Activated naive CD4-positive, alpha-beta T cell treated with anti-CD3 and anti-CD28 coated beads, Interleukin-2, amount 50 U/mL, for 24 hours (primary cell): Measurements from ENCODE around the gene RAB25.

Experiments used
- H3K27ac Mint-ChIP-seq: one replicate; pipeline ENCODE4 v1.8.0; 2021; ENCODE audit warnings: mild to moderate bottlenecking, mixed read lengths
- H3K27me3 Mint-ChIP-seq: one replicate; pipeline ENCODE4 v1.8.0; 2021; ENCODE audit warnings: mixed read lengths
- H3K36me3 Mint-ChIP-seq: one replicate; pipeline ENCODE4 v1.8.0; 2021; ENCODE audit warnings: mixed read lengths
- H3K4me1 Mint-ChIP-seq: one replicate; pipeline ENCODE4 v1.8.0; 2021; ENCODE audit warnings: mixed read lengths
- H3K4me3 Mint-ChIP-seq: one replicate; pipeline ENCODE4 v1.8.0; 2021; ENCODE audit warnings: mild to moderate bottlenecking, mixed read lengths
- H3K9me3 Mint-ChIP-seq: one replicate; pipeline ENCODE4 v1.8.0; 2021; ENCODE audit warnings: mixed read lengths

The RAB25 gene

GRCh38 chr1:156051011-156051725 lies 9.8 kb upstream of the RAB25 start:
- Mint-ChIP-seq H3K27me3 (no peaks in the 10 kb centered on the region), H3K4me1 (peaks cover 29% of the 10 kb centered on the region), H3K4me3 (peak overlapping the region; percentile 36), H3K9me3 (no peaks in the 10 kb centered on the region), H3K27ac (no peak overlapping the region), H3K36me3 (peaks cover 6% of the 10 kb centered on the region)

- H3K4me3 Mint-ChIP-seq: peak overlapping the region; percentile 90
- peak overlapping the region; percentile 85 for H3K27ac Mint-ChIP-seq
- peaks cover 33% of the 10 kb centered on the region for H3K4me1 Mint-ChIP-seq
- H3K9me3 Mint-ChIP-seq: no peaks in the 10 kb centered on the region
- H3K27me3 Mint-ChIP-seq: no peaks in the 10 kb centered on the region
- peaks cover 6% of the 10 kb centered on the region for H3K36me3 Mint-ChIP-seq
Measured at GRCh38 chr1:156052862-156053767, 7.8 kb upstream of the RAB25 start.

GRCh38 chr1:156053768-156054499 lies 7.0 kb upstream of the RAB25 start, which contains the start of gene UBQLN4:
Gene UBQLN4 (minus strand): TSS chr1:156053798. CDS start chr1:156053701, 97 bp downstream.
- peak within 1 kb of the TSS; percentile 97 for H3K27ac Mint-ChIP-seq
- peaks cover 6% of the 10 kb centered on the region for H3K36me3 Mint-ChIP-seq
- no peaks in the 10 kb centered on the region for H3K9me3 Mint-ChIP-seq
- H3K27me3 Mint-ChIP-seq: no peaks in the 10 kb centered on the region
- H3K4me1 Mint-ChIP-seq: peaks cover 33% of the 10 kb centered on the region
- peak within 1 kb of the TSS; percentile 91 for H3K4me3 Mint-ChIP-seq

GRCh38 chr1:156054500-156055280 lies 6.3 kb upstream of the RAB25 start, which contains the start of gene LAMTOR2:
Gene LAMTOR2 (plus strand): TSS chr1:156054782. CDS start chr1:156054890, 108 bp downstream.
- Mint-ChIP-seq H3K4me3 (peak within 1 kb of the TSS; percentile 91), H3K27ac (peak within 1 kb of the TSS; percentile 97), H3K27me3 (no peaks in the 10 kb centered on the region), H3K9me3 (no peaks in the 10 kb centered on the region), H3K4me1 (peaks cover 30% of the 10 kb centered on the region), H3K36me3 (peaks cover 2% of the 10 kb centered on the region)

- no peaks in the 10 kb centered on the region for H3K9me3 Mint-ChIP-seq
- peaks cover 28% of the 10 kb centered on the region for H3K4me1 Mint-ChIP-seq
- no peaks in the 10 kb centered on the region for H3K27me3 Mint-ChIP-seq
- H3K27ac Mint-ChIP-seq: peak overlapping the region; percentile 51
- H3K4me3 Mint-ChIP-seq: peak overlapping the region; percentile 91
- no peaks in the 10 kb centered on the region for H3K36me3 Mint-ChIP-seq
Measured at GRCh38 chr1:156055281-156056048, 5.5 kb upstream of the RAB25 start.

- H3K9me3 Mint-ChIP-seq: no peaks in the 10 kb centered on the region
- H3K36me3 Mint-ChIP-seq: no peaks in the 10 kb centered on the region
- no peaks in the 10 kb centered on the region for H3K27me3 Mint-ChIP-seq
- peak overlapping the region; percentile 2 for H3K4me3 Mint-ChIP-seq
- H3K4me1 Mint-ChIP-seq: peaks cover 28% of the 10 kb centered on the region
- H3K27ac Mint-ChIP-seq: no peak overlapping the region
Measured at GRCh38 chr1:156056326-156056849, 4.6 kb upstream of the RAB25 start.

GRCh38 chr1:156062189-156062588 lies 1.2 kb downstream of the RAB25 start:
- Mint-ChIP-seq H3K27ac (no peak overlapping the region), H3K27me3 (no peaks in the 10 kb centered on the region), H3K4me3 (no peak overlapping the region), H3K9me3 (no peaks in the 10 kb centered on the region), H3K36me3 (no peaks in the 10 kb centered on the region), H3K4me1 (peaks cover 12% of the 10 kb centered on the region)

GRCh38 chr1:156063997-156064285 lies 3.0 kb downstream of the RAB25 start:
- no peaks in the 10 kb centered on the region for H3K9me3 Mint-ChIP-seq
- no peak overlapping the region for H3K4me3 Mint-ChIP-seq
- H3K27me3 Mint-ChIP-seq: no peaks in the 10 kb centered on the region
- H3K36me3 Mint-ChIP-seq: no peaks in the 10 kb centered on the region
- no peak overlapping the region for H3K27ac Mint-ChIP-seq
- peaks cover 14% of the 10 kb centered on the region for H3K4me1 Mint-ChIP-seq

GRCh38 chr1:156064615-156065014 lies 3.7 kb downstream of the RAB25 start:
- no peak overlapping the region for H3K27ac Mint-ChIP-seq
- no peak overlapping the region for H3K4me3 Mint-ChIP-seq
- peaks cover 14% of the 10 kb centered on the region for H3K4me1 Mint-ChIP-seq
- H3K36me3 Mint-ChIP-seq: no peaks in the 10 kb centered on the region
- no peaks in the 10 kb centered on the region for H3K9me3 Mint-ChIP-seq
- H3K27me3 Mint-ChIP-seq: no peaks in the 10 kb centered on the region

- Mint-ChIP-seq H3K36me3 (no peaks in the 10 kb centered on the region), H3K27me3 (no peaks in the 10 kb centered on the region), H3K27ac (no peak overlapping the region), H3K4me3 (no peak overlapping the region), H3K9me3 (no peaks in the 10 kb centered on the region), H3K4me1 (peaks cover 14% of the 10 kb centered on the region)
Measured at GRCh38 chr1:156065212-156065611, 4.3 kb downstream of the RAB25 start.

GRCh38 chr1:156065871-156066270 lies 4.9 kb downstream of the RAB25 start:
- Mint-ChIP-seq H3K36me3 (no peaks in the 10 kb centered on the region), H3K4me1 (peaks cover 14% of the 10 kb centered on the region), H3K4me3 (no peak overlapping the region), H3K27ac (no peak overlapping the region), H3K27me3 (no peaks in the 10 kb centered on the region), H3K9me3 (no peaks in the 10 kb centered on the region)

GRCh38 chr1:156067262-156067661 lies 6.3 kb downstream of the RAB25 start:
- Mint-ChIP-seq H3K27me3 (no peaks in the 10 kb centered on the region), H3K27ac (no peak overlapping the region), H3K4me3 (no peak overlapping the region), H3K36me3 (no peaks in the 10 kb centered on the region), H3K9me3 (no peaks in the 10 kb centered on the region), H3K4me1 (peaks cover 14% of the 10 kb centered on the region)

GRCh38 chr1:156069490-156070455 lies 8.8 kb downstream of the RAB25 start:
- no peaks in the 10 kb centered on the region for H3K9me3 Mint-ChIP-seq
- peaks cover 14% of the 10 kb centered on the region for H3K4me1 Mint-ChIP-seq
- no peaks in the 10 kb centered on the region for H3K36me3 Mint-ChIP-seq
- no peak overlapping the region for H3K4me3 Mint-ChIP-seq
- H3K27me3 Mint-ChIP-seq: no peaks in the 10 kb centered on the region
- no peak overlapping the region for H3K27ac Mint-ChIP-seq
